G401.6 (cell line): ENCODE results near the gene ID4.
A peak's percentile ranks its signal among the peaks of the same experiment; 100 is the strongest.

Experiments
- FAIRE-seq: peaks from 2 replicates; lab custom pipeline; 2012; peaks lifted over from hg19 to GRCh38; lab: Jason Lieb, UNC

The ID4 gene, protein sequence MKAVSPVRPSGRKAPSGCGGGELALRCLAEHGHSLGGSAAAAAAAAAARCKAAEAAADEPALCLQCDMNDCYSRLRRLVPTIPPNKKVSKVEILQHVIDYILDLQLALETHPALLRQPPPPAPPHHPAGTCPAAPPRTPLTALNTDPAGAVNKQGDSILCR

DNA sequence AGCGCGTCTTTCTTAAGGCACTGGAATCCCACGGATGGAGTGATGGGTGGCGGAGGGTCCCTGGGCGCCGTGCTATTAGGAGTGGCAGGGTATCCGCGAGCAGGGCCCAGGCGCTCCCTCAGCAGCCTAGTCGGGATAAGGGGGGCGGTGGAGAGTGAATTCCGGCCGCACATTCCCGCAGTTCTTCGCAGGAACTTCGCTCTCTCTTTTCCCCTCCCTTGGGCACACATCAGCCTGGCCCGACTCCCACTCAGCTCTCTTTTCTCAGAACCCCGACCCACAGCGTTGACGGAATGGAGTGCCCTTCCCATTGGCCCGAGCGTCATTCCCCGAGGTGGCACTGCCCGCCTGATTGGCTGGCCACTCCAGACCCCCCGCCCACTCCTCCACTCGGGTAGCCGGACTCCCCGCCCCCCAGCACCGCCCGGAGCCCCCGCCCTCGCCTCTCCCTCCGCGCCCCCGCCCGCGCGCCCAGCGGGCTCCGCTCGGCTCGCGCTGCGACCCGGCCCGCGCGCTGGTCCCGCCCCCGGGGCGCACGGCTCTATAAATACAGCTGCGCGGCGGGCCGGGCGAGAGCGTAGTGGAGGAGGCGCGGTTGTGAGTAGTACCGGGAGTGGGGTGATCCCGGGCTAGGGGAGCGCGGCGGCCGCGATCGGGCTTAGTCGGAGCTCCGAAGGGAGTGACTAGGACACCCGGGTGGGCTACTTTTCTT is at the start of gene ID4:
Gene ID4 (plus strand): TSS at position 572 of the 712 bp plus-strand sequence. CDS start 385 bp downstream, outside the sequence.
- FAIRE-seq: no peak

DNA sequence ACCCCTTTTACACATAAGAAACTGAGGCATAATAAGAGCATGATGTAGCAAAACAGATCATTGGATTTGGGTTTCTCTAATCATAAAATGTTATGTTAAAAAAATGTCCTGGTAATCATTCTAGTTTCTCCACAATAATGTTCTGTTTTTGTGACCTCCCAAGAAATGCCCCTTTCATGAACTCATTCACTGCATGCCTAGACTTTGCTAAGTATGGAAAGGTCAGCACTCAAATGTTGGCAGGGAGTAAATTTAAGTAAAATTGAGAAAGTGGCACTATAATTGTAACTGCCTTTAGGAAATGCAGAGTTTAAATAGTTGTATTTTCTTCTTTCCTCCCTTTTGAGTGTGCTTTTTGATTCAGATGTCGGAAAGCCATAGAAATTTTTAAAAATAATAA is 48.5 kb upstream of the ID4 start:
- FAIRE-seq: no peak

DNA sequence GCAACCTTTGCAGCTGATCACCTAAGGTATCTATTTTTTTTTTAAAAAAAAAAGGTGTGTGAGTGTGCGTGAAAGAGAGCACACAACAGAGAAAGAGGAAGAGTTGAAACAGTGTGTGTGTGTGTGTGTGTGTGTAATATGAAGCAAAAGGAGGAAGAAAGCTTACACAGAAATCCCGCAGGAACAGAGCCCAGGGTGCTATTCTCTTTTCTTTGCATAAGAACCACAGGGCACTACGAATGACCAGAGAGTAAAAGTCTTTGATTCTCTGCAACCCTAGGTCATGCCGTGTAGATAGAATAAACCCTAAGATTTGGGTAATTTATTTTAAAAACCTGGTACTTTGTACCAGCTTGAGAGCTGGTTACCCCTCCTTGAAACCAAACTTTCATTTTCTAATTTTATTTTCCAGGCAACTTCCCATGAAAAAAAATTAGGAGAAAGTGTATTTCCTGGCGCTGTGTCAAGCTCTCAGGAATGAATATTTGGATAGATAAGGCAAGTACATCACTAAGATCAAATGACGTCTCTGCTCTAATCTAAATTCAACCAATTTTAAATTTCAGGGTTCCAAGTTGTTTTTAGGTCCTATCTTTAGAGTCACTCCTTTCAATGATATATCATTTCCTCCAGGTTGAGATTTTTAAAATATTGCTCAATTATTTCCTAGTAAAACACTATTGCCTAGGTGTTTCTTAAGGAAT is 47.9 kb upstream of the ID4 start:
- no peak for FAIRE-seq

DNA sequence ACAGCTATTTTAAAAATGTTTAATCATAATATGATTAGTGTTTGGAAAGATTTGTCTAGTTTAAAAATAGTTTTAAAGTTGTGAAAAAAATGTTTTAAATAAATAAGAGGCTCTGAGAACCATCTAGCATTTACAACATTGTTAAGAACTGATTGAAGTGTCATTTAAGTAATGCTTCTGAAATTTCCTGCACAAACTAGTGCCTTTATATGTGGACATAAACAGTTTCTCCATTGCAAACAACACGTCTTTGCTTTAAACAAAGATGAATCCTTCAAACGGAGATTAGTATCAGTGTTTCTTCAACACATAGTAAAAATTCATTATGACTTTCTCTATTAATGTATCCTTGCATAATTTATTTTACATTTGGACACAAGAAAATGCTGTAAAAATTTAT is 45.9 kb upstream of the ID4 start:
- peak; percentile 75 for FAIRE-seq

DNA sequence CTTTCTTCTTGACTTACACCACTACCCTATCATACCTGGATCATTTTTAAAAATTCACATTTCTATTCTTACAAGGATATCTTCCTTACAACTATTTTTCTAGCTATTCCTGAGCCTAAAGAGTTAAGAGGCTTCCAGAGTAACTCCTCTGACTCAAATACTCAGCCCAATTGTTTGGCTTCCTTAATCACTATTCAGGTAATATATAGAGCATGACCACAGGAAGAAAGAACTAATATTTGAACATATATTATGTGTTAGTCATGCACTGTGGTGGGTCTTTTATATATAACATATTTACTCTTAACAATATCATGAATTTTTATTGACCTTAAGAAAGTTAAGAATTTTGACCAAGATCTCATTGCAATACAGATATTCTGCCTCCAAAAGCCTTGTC is 42.0 kb upstream of the ID4 start:
- FAIRE-seq: no peak

DNA sequence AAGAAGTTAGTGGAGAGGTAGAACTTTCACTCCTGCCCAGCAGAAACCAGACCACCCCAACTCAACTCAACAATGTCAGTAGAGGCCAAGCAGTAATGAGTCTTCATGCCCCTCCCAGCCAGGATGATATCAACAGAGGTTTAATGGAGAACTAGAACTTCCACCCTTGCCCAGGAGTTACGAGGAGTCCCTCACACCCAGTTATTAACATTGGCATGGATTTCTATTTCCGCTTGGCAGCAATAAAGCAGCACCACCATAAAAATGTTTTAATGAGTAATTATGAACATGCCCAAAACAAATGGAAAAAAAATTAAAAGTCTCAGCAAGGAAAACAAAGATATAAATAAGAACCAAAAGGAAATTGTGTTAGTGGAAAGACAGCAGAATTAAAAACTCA is 40.7 kb upstream of the ID4 start:
- FAIRE-seq: no peak

DNA sequence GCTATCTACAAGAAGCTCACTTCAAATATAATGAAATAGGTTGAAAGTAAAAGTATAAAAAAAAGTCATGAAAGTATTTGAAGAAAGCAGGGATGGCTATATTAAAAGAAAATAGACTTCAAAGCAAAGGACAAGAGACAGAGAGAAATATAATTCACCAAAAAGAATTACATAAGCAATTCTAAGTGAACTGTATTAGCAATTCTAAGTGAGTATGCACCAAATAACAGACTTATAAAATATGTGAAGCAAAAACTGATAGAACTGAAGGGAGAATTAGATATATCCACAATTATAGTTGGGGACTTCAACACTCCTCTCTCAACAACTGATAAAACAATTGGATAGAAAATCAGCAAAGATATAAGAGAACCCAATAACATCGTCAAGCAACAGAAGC is 38.8 kb upstream of the ID4 start:
- FAIRE-seq: peak; percentile 64

DNA sequence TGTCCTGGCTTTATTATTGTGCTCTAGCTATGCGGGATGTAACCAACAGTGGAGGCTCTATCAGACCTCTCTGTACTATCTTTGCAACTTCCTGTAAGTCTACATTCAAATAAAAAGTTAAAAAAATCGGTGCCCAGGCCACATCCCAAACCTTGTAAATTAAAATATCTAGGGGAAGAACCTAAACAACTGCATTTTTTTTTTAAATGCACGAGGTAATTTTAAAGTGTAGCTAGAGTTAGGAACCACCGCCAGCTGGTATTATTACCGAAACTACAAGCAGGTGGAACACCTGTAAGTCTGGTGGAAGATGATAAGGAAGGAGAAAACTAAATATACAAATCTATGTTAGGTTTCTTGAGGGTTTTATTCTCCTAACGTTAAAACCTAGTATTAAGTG is 34.5 kb upstream of the ID4 start:
- FAIRE-seq: no peak

DNA sequence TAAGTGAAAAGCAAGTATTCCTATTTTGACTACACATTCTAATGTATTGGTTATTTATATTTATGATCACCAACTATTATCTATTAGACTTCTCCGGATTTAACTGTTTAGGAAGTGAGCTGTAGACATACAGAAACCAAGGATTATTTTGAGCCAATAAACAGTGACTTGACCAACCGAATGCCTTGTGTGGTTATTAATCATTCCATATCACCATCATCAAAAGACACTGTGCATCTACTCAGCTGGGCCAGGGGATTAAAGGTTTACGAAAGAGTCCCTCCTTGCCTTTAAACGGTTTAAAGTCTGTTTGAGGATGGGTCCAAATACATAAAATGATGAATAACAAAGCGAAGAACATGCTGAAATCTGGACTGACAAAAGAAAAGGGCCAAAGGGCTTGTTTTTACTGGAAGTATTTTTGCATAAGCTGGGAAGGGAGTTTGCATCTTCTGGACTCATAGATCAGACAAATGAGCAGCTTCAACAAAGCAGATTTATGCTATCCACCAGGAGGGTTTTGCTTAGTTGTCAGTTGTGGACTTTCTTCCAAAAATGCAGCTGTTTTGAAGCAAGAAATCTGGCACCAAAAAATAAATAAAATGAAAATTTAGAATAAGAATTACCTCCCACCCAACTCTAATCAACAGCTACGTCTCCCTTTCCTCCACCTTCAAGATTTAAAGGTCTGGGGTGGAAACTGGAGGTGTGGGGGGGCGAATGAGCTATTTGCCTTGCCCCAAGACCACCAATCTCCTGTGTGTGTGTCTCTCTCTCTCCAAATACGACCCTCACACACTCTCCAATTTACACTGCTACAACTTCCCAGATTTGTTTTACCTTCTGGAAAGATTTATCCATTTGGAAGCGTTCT is 33.6 kb upstream of the ID4 start:
- FAIRE-seq: peak; percentile 11

DNA sequence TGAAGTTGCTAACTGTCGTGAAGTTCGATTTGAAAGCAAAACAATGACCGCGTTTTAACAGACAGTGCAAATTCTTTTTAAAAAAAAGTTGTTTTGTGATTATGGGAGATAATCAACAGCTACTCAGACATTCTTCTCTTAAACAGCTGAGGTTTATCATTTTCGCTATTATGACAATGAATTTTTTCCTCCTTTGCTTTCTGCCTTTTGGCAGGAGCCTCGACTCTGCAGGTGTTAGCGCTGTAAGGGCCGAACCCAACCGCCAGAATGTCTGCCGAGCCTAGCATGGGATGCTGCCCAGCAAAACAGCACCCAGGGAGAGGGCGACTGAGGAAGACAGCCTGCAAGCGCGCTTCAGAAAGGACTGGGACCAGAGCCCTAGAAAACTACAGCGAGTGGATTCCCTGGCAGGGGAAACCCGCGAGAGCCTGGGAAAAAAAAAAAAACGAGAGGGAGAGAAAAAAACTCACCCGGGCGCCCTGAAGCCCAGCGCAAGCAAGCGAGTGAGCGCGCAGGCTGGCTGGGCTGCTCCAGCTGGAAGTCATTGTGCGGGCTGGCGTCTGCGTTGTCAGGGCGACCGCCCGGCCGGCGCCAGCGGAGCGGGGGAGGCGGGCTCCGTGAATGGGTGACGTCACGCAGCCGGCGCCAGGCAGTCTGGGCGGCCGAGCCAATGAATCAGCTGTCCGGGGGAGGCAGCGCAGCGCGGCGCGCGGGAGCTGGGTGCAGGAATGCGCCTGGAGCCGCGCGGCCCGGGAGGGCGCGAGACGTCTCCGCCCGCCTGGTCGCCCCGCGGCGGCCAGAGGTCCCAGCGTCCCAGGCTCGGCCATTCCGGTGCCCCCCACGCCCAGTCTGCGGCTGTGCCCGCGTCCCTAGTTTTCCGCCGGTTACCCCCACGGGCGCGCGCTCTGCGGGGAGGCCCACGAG is 32.7 kb upstream of the ID4 start:
- peak; percentile 49 for FAIRE-seq

DNA sequence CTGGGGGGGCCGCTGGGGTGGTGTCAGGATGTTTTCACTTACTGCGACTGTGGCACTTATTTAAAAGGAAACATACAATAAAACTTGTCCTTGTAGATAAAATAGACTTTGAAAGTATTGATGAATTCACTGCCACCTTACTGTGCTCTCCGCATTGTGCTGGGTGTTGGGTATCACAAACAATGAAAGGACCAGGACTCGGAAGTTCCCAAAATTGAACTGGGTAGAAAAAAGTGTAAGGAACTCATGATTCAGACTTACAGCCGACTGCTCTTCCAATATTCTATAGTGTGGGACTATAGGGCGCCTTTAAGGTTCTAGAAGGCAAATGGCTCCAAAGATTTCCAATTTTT is 32.1 kb upstream of the ID4 start:
- FAIRE-seq: peak; percentile 36

DNA sequence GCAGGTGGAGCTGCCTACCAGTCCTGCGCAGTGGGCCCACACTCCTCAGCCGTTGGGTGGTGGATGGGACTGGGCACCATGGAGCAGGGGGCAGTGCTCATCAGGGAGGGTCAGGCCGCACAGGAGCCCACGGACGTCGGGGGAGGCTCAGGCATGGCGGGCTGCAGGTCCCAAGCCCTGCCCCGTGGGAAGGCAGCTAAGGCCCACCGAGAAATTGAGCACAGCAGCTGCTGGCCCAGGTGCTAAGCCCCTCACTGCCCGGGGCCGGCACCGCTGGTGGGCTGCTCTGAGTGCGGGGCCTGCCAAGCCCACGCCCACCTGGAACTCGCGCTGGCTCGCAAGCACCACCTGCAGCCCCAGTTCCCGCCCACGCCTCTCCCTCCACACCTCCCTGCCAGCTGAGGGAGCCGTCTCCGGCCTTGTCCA is 30.2 kb upstream of the ID4 start:
- no peak for FAIRE-seq

DNA sequence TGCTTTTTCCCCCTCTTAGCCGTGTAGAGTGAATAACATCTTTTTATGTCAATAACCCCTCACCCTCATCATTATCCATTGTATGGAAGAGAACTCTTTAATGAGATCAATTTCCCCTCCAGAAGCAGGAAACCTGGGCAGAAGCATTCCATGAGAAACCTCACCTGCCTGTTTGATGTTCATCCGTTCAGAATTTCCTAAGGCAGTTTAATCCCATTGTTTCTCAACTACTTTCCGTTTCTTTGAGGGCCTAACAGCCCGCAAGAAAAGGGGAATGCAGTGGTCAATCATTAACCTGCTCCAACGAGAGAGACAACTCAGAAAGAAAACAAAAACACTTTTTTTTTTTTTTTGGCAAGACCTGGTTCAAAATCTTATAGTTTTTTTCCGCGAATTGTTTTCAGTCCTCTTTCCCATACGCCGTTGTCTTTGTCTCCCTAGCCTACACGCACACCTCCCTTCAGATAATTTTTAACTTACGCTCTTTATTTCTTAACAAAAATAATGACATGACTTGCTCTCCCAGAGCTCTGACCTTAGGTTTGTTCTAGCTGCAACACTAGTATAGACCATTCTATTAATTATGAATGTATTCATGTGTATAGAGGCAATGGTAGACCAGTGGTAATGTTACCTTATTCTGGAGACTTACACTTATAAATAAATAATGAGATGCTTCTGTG is 25.6 kb upstream of the ID4 start:
- FAIRE-seq: no peak

DNA sequence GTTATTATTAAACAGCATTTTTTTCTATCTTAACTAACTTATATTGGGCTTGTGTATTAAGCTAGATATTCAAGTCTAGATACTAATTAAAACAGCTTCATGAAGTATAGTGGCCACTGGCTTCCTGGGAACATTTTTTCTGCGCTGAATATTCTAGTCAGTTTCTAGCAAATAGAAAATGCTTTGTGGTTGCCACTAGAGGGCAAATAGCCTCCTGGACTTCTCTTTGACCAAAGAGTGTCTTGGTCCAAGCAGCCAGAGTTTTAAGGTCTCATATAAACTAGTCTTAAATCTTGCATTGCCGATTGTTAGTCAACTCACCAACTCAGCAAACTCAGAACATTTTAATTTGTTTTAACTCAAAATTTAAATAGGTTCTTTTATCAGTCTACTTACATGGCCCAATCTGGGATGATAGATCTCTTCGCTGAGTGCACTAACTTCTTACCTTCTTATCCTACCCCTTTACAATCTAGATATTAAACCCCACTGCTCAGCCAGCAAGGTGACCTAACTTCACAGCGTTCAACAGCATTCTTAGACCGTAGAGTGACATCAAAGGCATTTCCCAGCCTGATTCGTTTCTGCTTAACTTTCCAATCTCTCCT is 24.6 kb upstream of the ID4 start:
- peak; percentile 96 for FAIRE-seq

DNA sequence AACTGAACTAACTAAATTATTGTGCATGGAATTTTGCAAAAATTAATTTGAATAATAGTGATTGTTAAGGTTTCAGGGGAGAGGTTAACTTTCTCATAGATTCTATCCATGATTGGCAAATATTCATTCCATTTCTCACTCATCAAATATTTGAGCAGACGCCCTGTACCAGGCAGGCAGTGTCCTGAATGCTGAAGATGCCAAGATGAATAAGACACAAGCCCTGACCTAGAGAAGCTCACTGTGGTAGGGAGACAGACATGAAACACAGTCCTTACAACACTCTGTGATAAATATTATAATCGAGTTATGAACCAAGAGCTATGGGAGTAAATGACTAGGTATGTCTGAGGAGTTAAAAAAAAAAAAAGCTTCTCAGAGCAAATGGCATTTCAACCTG is 18.4 kb upstream of the ID4 start:
- no peak for FAIRE-seq

DNA sequence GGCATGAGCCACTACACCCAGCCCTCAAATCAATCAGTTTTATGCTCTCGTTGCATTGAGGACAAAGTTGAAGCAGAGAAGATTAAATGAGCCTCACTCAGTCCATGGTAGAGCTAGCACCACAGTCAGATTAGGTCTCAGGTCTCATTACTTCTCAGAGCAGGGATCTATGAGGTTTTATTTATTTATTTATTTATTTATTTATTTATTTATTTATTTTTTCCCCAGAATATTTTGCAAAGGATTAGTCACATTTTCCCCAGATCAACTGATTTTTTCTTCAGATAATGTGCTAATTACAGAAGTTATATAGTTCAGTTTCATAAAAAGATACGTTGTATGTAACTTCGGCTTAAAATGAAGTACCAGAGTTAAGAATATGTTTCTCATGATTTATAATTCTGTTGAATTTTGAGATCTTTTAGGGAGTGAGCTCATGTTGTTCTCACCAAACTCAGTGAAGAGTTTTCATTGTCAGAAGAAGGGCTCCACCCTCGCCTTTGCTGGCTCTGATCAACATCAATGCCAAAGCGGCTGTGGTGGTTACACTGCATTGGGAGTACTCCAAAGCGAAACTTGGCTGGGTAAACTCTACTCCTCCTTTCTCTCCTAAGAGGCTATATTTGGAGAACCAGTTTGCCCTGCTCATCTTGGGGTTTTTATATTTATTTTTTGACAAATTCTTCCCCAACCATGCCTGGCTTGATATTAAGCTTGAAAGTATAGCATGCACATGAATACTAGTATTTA is 12.9 kb upstream of the ID4 start:
- no peak for FAIRE-seq

DNA sequence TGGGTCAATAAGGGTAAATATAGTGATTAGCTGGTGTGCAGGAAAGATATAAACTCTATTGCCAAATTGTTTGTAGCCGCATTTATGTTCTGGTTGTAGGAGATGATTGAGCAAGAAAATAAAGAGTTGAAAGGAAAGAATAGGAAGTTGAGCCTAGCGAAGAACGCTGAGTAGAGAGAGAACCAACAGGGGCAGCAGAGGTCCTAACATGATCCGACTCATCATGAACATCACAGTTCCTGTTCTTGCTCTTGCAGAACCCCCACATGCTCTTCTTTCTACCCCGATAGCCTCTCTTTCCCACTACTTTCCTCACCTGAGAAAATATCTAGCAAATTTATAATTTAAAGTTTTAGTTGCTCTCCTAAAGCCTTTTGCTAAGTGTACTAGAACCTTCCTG is 9.9 kb upstream of the ID4 start:
- no peak for FAIRE-seq

DNA sequence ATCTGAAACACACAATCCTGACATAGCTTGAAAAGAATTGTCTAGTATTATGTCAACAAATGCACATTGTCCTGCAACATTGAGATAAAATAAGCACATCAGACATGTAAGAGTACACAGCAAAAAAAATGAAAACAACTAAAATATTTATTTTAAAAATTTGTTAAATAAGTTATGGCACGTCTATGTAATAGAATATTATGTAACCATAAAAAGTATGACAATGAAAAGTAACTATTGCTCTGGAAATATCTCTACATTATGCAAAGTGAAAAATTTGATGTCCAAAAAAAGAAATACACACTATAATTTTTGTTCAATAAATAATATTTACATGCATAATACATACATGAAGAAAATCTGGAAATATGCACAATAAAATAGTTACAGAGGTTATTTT is 9.3 kb upstream of the ID4 start:
- FAIRE-seq: no peak

DNA sequence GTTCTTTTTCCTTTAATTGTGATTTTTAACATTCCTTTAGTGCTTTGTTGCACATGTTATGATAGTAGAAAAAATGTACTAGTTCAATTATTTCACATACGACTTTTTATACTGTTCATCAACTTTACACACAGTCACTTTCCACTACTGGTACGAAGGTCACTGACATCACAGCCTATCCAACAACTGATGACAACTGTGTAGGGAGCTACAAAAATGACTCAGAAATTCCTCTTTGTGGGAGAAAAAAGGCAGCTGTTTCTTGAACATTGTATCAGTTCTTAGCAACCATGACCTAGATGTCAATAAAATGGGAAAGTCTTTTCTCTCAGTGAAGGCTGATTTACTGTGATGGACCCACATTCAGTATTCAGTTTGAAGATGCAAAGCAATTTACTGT is 7.0 kb upstream of the ID4 start:
- FAIRE-seq: no peak

DNA sequence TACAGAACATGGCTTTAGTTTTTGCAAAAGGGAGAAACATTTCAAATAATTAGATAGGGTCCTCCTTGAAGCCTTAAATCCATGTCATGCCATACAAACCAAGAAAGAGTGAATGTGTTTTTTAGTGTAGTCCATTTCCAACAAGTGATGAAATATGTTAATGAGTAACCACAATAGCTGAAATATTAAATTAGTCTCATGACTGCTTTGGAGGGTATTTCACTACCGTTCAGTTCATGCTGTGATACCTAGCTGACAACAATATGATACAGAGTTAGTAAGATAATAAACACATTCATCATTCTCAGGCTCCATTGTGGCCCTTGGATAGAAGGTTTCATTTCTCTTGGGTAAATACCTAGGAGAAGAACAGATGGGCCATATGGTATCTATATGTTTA is 5.8 kb upstream of the ID4 start:
- no peak for FAIRE-seq
